H1 (cell line): ENCODE results near the gene TCHP. TPM values are rescaled to one million over a fixed set of nuclear protein-coding genes. Genes with fewer than 3 reads are reported as not detected.

ENCODE experiments used
- RAD21 ChIP-seq, 2 experiments: IDR thresholded peaks in 1 of 2; conservative IDR thresholded peaks in 1 of 2; 2 replicates each; pipeline ENCODE4 v1.6.1; 2011; ENCODE audit warnings: low read depth in 2 of 2, low read length in 2 of 2, improper control_type of control experiment in 1 of 2, inconsistent platforms in 1 of 2, mild to moderate bottlenecking in 1 of 2, moderate library complexity in 1 of 2
- SUZ12 ChIP-seq: fragments of 200-600 bp; sonication (generic); IDR thresholded peaks from 2 replicates; pipeline ENCODE4 v1.6.1; 2012; ENCODE audit warnings: mild to moderate bottlenecking, inconsistent platforms, low read length, moderate library complexity, mixed read lengths
- USF2 ChIP-seq: IDR thresholded peaks from 2 replicates; pipeline ENCODE4 v1.6.1; 2011; ENCODE audit warnings: low read length, improper control_type of control experiment
- polyA plus RNA-seq, 7 experiments: library from polyadenylated mRNA; depleted of rRNA in 3 of 7; stranded (reverse) in 5 of 7; unstranded in 2 of 7; fragments of >200 nt in 5 of 7; fragments of 200-250 nt in 2 of 7; gene quantifications; 1 replicate in 5 of 7; 2 replicates in 1 of 7; 4 replicates in 1 of 7; pipeline versions ENCODE4 v1.2.1 to v1.2.3, GENCODE V29; 2011 to 2013; ENCODE audit warnings: missing spikeins in 2 of 7, mixed read lengths in 2 of 7
- total RNA-seq: library from RNA; stranded (reverse); fragmentation: NEBNext Ultra II Directional; extraction: Animal tissue kit (Norgen Biotek cat#: 25700); gene quantifications from 2 replicates; pipeline ENCODE4 v1.2.1, GENCODE V29; 2021
- TF ChIP-seq, protein P1 (sequence below), 3 experiments: IDR thresholded peaks; 1 replicate in 2 of 3; 2 replicates in 1 of 3; pipeline versions ENCODE4 v1.5.1 to v1.6.1; 2011; ENCODE audit warnings: low read length in 3 of 3, mild to moderate bottlenecking in 3 of 3, inconsistent platforms in 2 of 3, low read depth in 1 of 3, moderate library complexity in 1 of 3; ENCODE audit not compliant: insufficient read depth in 1 of 3; ENCODE audit errors: control extremely low read depth in 1 of 3
- TF ChIP-seq, protein P2 (sequence below): IDR thresholded peaks from 2 replicates; pipeline ENCODE4 v1.6.1; 2012; ENCODE audit warnings: low read length, inconsistent platforms

Gene TCHP
- total and polyA plus RNA-seq, 2 of the 8 experiments (the other 6 are each of a cell fraction or from before 2014, with no cell fraction given), result 2.8 to 4.5 TPM

DNA sequence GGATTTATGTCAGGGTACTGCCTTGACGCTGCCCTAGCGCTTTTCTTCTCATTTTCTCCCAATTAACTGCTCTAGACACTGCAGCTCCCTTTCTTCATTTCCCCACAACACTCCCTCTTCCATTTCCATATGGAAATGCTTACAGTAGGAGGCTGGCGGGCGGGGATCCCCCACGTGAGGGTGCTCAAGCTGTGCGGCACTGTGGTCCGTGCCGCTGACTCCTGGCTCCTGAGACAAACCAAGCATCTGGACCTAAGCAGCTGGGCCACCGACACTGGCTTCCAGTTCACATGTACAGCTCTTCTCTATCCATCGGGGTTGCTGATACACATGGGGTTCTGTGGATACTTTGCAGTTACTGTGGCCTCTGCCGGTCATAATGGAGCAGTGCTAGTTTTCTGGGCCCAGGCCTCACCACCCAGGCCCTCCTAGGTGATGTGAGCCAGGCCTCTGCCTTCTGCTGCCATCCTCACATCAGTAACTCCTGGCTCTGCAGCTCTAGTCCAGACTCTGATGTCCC is 20.2 kb downstream of the TCHP start (continued):
- TF ChIP-seq RAD21 (IDR thresholded peaks at IDR 0.05 in 1 of 2, conservative IDR thresholded peaks at IDR 0.05 in 1 of 2; ENCODE audit: low read depth in 2 of 2, low read length in 2 of 2) (no peak), USF2 (no peak), SUZ12 (no peak)
- TF ChIP-seq, protein P1, sequence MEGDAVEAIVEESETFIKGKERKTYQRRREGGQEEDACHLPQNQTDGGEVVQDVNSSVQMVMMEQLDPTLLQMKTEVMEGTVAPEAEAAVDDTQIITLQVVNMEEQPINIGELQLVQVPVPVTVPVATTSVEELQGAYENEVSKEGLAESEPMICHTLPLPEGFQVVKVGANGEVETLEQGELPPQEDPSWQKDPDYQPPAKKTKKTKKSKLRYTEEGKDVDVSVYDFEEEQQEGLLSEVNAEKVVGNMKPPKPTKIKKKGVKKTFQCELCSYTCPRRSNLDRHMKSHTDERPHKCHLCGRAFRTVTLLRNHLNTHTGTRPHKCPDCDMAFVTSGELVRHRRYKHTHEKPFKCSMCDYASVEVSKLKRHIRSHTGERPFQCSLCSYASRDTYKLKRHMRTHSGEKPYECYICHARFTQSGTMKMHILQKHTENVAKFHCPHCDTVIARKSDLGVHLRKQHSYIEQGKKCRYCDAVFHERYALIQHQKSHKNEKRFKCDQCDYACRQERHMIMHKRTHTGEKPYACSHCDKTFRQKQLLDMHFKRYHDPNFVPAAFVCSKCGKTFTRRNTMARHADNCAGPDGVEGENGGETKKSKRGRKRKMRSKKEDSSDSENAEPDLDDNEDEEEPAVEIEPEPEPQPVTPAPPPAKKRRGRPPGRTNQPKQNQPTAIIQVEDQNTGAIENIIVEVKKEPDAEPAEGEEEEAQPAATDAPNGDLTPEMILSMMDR (IDR thresholded peaks at IDR 0.05; ENCODE audit: control extremely low read depth in 1 of 3, insufficient read depth in 1 of 3, low read depth in 1 of 3, low read length in 3 of 3), result no peak
- TF ChIP-seq, protein P2, sequence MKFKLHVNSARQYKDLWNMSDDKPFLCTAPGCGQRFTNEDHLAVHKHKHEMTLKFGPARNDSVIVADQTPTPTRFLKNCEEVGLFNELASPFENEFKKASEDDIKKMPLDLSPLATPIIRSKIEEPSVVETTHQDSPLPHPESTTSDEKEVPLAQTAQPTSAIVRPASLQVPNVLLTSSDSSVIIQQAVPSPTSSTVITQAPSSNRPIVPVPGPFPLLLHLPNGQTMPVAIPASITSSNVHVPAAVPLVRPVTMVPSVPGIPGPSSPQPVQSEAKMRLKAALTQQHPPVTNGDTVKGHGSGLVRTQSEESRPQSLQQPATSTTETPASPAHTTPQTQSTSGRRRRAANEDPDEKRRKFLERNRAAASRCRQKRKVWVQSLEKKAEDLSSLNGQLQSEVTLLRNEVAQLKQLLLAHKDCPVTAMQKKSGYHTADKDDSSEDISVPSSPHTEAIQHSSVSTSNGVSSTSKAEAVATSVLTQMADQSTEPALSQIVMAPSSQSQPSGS, result no peak
